CD1c-positive myeloid dendritic cell (primary cell): ENCODE measurements around the gene PRKAG2.

Experiments
- DNase-seq: peaks from one replicate; pipeline ENCODE4 v3.0.0-alpha.2; 2016; ENCODE audit errors: extremely low spot score

PRKAG2 gene

DNA sequence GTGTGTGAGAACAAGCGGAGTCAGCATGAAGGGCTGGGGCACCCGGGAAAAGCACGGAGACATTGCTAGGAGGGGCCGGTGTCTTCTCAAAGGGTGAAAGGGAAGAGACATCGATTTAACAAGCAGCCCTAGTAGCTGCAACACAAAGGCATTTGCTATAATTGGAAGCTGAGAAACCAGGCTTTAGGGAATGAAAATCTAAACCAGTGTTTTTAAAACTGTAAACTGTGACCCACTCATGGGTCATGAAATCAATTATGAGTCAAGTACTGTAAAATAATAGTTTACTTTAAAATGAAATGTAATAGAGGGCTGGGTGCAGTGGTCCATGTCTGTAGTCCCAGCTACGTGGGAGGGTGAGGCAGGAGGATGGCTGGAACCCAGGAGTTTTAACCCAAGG, 228.5 kb downstream of the PRKAG2 start:
- DNase-seq = no peak

DNA sequence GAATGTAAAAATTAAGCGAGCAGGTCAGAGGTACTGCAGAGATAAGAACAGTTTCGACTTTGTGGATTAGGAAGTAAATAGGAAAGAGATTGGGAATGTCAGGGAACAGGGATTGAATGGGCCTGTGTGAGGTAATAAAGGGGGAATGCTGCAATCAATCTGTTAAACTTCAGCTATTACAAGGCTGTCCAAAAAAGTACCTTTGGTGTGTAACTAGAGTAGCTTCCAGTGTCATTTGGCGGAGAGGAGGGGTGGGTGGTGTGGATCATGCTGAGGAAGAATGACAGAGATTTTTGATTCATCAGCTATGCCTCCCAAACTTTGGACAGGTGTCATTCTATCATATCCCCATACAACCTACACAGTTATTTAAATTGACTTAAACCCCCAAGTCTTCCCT, 229.0 kb downstream of the PRKAG2 start:
- no peak for DNase-seq

DNA sequence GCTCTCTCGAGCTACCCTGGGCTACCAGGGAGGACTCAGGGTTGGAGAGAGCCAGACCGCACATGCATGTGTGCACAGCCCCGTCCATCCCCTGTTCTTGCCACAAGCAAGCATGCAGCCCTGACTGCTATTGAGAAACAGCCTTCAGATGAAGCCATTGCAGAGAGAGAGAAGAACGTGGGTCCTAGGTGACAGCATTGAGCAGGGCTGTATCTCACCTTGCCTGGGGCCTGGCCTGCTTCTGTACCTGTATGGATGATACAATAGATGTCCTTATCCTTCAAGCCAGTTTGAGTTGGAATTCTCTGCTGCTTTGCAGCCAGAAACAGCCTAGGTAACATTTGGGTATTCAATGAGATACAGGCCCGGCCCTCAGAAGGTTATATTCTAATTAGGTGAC, 229.9 kb downstream of the PRKAG2 start:
- no peak for DNase-seq

- DNase-seq = no peak
Measured at GRCh38 chr7:151645311-151645710, 231.6 kb downstream of the PRKAG2 start.

- DNase-seq = no peak
Measured at GRCh38 chr7:151644554-151644953, 232.4 kb downstream of the PRKAG2 start.

DNA sequence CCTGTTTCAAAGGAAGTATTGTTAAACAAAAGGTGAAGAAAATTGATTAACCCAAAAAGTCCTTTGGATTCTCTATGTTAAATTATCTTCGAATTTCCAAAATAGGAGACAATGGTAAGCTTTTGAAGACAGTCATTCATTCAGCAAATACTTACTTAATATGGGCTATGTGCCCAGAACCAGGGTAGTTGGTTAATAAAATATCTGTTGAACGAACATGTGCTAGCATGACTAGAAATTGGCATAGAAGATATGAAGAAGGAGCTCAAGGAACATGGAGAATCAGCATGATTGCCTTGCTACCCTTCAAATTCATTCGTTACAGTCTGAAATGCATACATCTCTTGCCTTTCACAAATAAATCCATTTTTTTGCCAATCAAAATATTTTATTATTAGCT, 234.2 kb downstream of the PRKAG2 start:
- no peak for DNase-seq

- no peak for DNase-seq
Measured at GRCh38 chr7:151641587-151641986, 235.3 kb downstream of the PRKAG2 start.

DNA sequence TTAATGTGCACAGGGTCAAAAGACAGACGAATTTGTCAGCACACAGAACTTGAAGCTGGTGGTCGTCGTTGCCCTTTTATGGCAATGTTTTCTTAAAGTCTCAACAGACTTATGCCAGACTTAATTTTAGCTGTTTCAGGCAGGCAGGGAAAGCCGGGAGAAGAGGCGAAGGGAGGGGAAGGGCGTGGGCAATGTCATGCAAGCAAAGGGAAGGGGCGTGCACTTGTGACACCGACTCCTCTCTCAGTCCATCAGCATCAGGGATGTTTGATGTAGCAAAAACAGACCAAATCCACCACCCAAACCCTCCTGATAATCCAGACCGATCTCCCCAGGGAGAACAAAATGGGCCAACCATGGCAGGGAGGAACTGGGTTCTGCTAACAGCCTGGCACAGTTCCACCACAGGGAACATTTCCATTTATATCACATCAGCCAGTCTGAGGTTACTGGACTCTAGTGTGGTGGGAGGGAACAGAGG, 239.1 kb downstream of the PRKAG2 start:
- DNase-seq = no peak

DNA sequence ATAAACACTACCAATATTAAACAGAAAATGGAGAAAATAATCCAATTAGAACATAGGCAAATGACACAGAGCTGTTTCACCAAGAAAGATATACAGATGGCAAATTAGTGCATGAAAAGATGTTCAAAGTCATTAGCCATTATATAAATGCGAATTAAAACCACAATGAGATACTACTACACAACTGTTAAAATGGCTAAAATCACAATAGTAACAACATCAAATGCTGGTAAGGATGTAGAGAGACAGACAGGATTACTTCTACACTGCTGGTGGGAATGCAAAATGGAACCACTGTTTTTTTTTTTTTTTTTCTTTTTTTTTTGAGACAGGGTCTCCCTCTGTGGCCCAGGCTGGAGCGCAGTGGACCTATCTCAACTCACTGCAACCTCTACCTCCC, 242.3 kb downstream of the PRKAG2 start:
- DNase-seq = no peak

GRCh38 chr7:151633516-151633812, 243.5 kb downstream of the PRKAG2 start:
- no peak for DNase-seq

DNA sequence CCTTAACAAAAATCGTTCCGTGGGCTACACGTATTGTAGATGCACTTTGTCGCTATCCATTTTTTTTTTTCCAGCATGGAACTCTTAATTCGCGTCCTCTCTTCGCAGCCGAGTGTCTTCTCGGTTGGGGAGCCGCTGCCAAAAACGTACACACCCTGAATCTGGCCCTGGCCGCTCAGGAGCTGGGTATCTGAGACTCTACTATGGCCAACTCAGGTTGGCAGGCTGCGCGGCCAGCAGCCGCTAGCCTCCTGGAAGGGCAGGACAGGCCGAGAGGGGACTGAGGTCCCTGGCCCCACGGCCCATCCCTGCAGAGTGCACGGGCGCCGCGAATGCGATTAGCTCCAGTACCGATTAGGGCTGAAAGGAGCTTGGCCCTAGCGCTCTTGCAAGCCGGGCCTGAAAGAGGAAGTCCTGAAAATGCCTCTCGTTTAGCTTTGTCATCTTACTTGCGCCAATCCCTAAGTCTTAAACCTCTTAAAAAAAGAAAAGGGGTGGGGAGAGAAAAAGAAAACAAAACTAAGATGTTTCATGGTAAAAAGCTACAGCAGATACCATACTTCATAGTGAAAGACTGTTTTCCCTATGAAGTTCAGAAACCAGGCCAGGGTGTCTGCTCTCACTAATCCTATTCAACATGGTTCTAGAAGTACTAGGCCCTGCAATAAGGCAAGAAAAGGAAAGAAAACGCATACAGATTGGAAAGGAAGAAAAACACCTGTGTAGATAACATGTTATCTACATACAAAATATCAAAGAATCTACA, 244.0 kb downstream of the PRKAG2 start:
- peak; percentile 89 for DNase-seq

- DNase-seq = peak; percentile 95
Measured at GRCh38 chr7:151631953-151632749, 244.8 kb downstream of the PRKAG2 start.

- DNase-seq = no peak
Measured at GRCh38 chr7:151631570-151631952, 245.4 kb downstream of the PRKAG2 start.

- peak; percentile 25 for DNase-seq
Measured at GRCh38 chr7:151630851-151631569, 245.9 kb downstream of the PRKAG2 start.

- no peak for DNase-seq
Measured at GRCh38 chr7:151630358-151630757, 246.6 kb downstream of the PRKAG2 start.

GRCh38 chr7:151629713-151630272, 247.1 kb downstream of the PRKAG2 start:
- no peak for DNase-seq

DNA sequence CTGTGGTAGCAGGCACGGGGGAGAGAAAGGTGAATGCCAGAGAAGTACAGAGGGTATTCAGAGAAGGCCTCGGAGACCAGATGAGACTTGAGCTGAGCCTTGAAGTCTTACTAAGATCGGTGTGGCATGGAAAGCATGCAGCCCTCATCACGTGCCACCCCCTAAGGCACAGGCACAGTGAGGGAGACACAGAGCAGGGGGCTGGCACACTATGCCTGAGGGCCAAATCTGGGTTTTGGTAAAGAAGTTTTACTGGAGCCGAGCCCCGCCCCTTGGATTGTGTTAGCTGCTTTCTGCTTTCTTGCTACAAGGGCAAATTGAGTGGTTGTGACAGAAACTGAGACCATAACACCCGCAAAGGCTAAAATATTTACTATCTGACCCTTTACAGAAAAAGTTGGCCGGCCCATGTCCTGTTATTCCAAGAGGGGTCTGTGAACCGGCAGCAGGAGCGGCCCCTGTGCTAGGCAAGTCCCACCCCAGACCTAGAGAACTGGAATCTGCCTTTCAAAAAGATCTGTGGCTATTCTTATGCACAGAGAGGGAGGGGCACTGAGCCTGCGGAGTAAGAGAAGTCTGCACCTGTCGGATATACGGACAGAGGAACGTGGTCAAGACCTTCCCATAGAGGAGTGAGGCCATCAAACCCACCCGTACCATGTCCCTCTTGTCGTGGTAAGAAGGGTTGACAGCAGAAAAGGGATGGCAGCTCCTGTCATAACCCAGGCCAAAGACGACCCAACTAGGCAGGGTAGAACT, 247.9 kb downstream of the PRKAG2 start:
- DNase-seq = no peak

GRCh38 chr7:151626422-151627115, 250.3 kb downstream of the PRKAG2 start:
- DNase-seq = peak; percentile 16

- no peak for DNase-seq
Measured at GRCh38 chr7:151625606-151626005, 251.3 kb downstream of the PRKAG2 start.

GRCh38 chr7:151624246-151624928, 252.5 kb downstream of the PRKAG2 start:
- DNase-seq = peak; percentile 55
